HepG2 (cell line): ENCODE results near the gene PPP2R5B. TPM values are rescaled to one million over a fixed set of nuclear protein-coding genes. Genes with fewer than 3 reads are reported as not detected.
A peak's percentile ranks its signal among the peaks of the same experiment; 100 is the strongest.

Experiments
- BCL6 ChIP-seq: IDR thresholded peaks from 2 replicates; pipeline ENCODE4 v1.6.1; 2016; ENCODE audit warnings: missing genetic modification reagents, missing compliant biosample characterization
- CTCF ChIP-seq: sonication (generic); formaldehyde crosslinking; IDR thresholded peaks from 2 replicates; pipeline ENCODE4 v1.5.0; 2020; ENCODE audit warnings: mild to moderate bottlenecking, missing genetic modification reagents, moderate library complexity
- EEA1 ChIP-seq: sonication (generic); formaldehyde crosslinking; IDR thresholded peaks from 2 replicates; pipeline ENCODE4 v1.5.1; 2020; ENCODE audit warnings: mild to moderate bottlenecking, missing genetic modification reagents, borderline replicate concordance
- GATAD1 ChIP-seq: IDR thresholded peaks from 2 replicates; pipeline ENCODE4 v1.6.1; 2016; ENCODE audit warnings: missing genetic modification reagents, missing compliant biosample characterization
- HMG20A ChIP-seq: IDR thresholded peaks from 2 replicates; pipeline ENCODE4 v1.6.1; 2016; ENCODE audit warnings: borderline replicate concordance
- HOXD1 ChIP-seq: sonication (generic); formaldehyde crosslinking; IDR thresholded peaks from 2 replicates; pipeline ENCODE4 v1.5.0; 2020; ENCODE audit warnings: missing genetic modification reagents
- KMT2B ChIP-seq: IDR thresholded peaks from 2 replicates; pipeline ENCODE4 v1.6.1; 2016; ENCODE audit warnings: missing genetic modification reagents, missing compliant biosample characterization
- LRRFIP1 ChIP-seq: sonication (generic); formaldehyde crosslinking; conservative IDR thresholded peaks from 2 replicates; pipeline ENCODE4 v1.4.0; 2020; ENCODE audit warnings: missing genetic modification reagents
- NFYB ChIP-seq: sonication (generic); formaldehyde crosslinking; IDR thresholded peaks from 2 replicates; pipeline ENCODE4 v1.4.0; 2020; ENCODE audit warnings: missing genetic modification reagents
- RFXANK ChIP-seq: IDR thresholded peaks from 2 replicates; pipeline ENCODE4 v1.6.1; 2016
- SP140L ChIP-seq: sonication (generic); formaldehyde crosslinking; IDR thresholded peaks from 2 replicates; pipeline ENCODE4 v1.4.0; 2020; ENCODE audit warnings: missing genetic modification reagents, borderline replicate concordance
- SSRP1 ChIP-seq: IDR thresholded peaks from 2 replicates; pipeline ENCODE4 v1.6.1; 2016; ENCODE audit warnings: control low read depth
- TSC22D2 ChIP-seq: sonication (generic); formaldehyde crosslinking; IDR thresholded peaks from 2 replicates; pipeline ENCODE4 v1.5.1; 2020; ENCODE audit warnings: missing genetic modification reagents, mild to moderate bottlenecking, borderline replicate concordance
- ZBTB3 ChIP-seq: sonication (generic); formaldehyde crosslinking; IDR thresholded peaks from 2 replicates; pipeline ENCODE4 v1.4.0; 2020; ENCODE audit warnings: low read depth, mild to moderate bottlenecking, moderate library complexity, missing genetic modification reagents, borderline replicate concordance
- ZBTB7B ChIP-seq: sonication (generic); formaldehyde crosslinking; IDR thresholded peaks from 2 replicates; pipeline ENCODE4 v1.4.0; 2020; ENCODE audit warnings: missing genetic modification reagents
- ZBTB8A ChIP-seq: sonication (generic); formaldehyde crosslinking; IDR thresholded peaks from 2 replicates; pipeline ENCODE4 v1.4.0; 2020; ENCODE audit warnings: mild to moderate bottlenecking, low read depth, missing genetic modification reagents, borderline replicate concordance
- ZFP62 ChIP-seq: sonication (generic); formaldehyde crosslinking; IDR thresholded peaks from 2 replicates; pipeline ENCODE4 v1.4.0; 2020; ENCODE audit warnings: missing genetic modification reagents
- ZNF180 ChIP-seq: sonication (generic); formaldehyde crosslinking; IDR thresholded peaks from 2 replicates; pipeline ENCODE4 v1.4.0; 2020; ENCODE audit warnings: low read depth, missing genetic modification reagents, borderline replicate concordance
- ZNF225 ChIP-seq: sonication (generic); formaldehyde crosslinking; IDR thresholded peaks from 2 replicates; pipeline ENCODE4 v1.4.0; 2020; ENCODE audit warnings: mild to moderate bottlenecking, missing genetic modification reagents
- ZNF3 ChIP-seq: IDR thresholded peaks from 2 replicates; pipeline ENCODE4 v1.7.0; 2017; ENCODE audit warnings: inconsistent platforms
- ZNF326 ChIP-seq: sonication (generic); formaldehyde crosslinking; IDR thresholded peaks from 2 replicates; pipeline ENCODE4 v1.4.0; 2020; ENCODE audit warnings: missing genetic modification reagents, borderline replicate concordance
- ZNF34 ChIP-seq: sonication (generic); formaldehyde crosslinking; IDR thresholded peaks from 2 replicates; pipeline ENCODE4 v1.4.0; 2020; ENCODE audit warnings: mild to moderate bottlenecking, missing genetic modification reagents, borderline replicate concordance
- ZNF652 ChIP-seq: IDR thresholded peaks from 2 replicates; pipeline ENCODE4 v1.6.1; 2016; ENCODE audit warnings: low read depth, borderline replicate concordance
- ZNF691 ChIP-seq: sonication (generic); formaldehyde crosslinking; IDR thresholded peaks from 2 replicates; pipeline ENCODE4 v1.4.0; 2020; ENCODE audit warnings: missing genetic modification reagents, low read depth, mild to moderate bottlenecking, borderline replicate concordance
- ZNF7 ChIP-seq: IDR thresholded peaks from 2 replicates; pipeline ENCODE4 v1.6.1; 2016; ENCODE audit warnings: missing biosample characterization, missing genetic modification reagents
- ZNF780A ChIP-seq: sonication (generic); formaldehyde crosslinking; IDR thresholded peaks from 2 replicates; pipeline ENCODE4 v1.8.0; 2022; ENCODE audit warnings: mild to moderate bottlenecking, missing genetic modification reagents, moderate library complexity
- ZNF816 ChIP-seq: sonication (generic); formaldehyde crosslinking; IDR thresholded peaks from 2 replicates; pipeline ENCODE4 v1.8.0; 2022; ENCODE audit warnings: missing genetic modification reagents, mild to moderate bottlenecking, borderline replicate concordance
- ZNF879 ChIP-seq: sonication (generic); formaldehyde crosslinking; IDR thresholded peaks from 2 replicates; pipeline ENCODE4 v1.8.1; 2023; ENCODE audit warnings: missing genetic modification reagents
- ZNF891 ChIP-seq: sonication (generic); formaldehyde crosslinking; IDR thresholded peaks from 2 replicates; pipeline ENCODE4 v1.5.0; 2020; ENCODE audit warnings: mild to moderate bottlenecking, missing genetic modification reagents
- polyA plus RNA-seq, 8 experiments: library from polyadenylated mRNA; depleted of rRNA in 3 of 8; stranded (reverse) in 7 of 8; unstranded in 1 of 8; fragments of >200 nt; fragmentation: Illumina TruSeq in 4 of 8; extraction: Trizol in 4 of 8; gene quantifications; 2 replicates each; pipeline versions ENCODE4 v1.2.1 to v1.2.3, GENCODE V29; 2011 to 2016; ENCODE audit warnings: low read depth in 4 of 8, missing spikeins in 1 of 8, mixed read lengths in 1 of 8; ENCODE audit not compliant: insufficient read depth in 1 of 8
- total RNA-seq, 5 experiments: library from RNA; depleted of rRNA; stranded (reverse); fragments of >200 nt; fragmentation: Illumina TruSeq; extraction: Trizol; gene quantifications; 2 replicates each; pipeline ENCODE4 v1.2.3, GENCODE V29; 2016; ENCODE audit warnings: low read depth in 1 of 5

PPP2R5B gene
- total and polyA plus RNA-seq, 2 of the 13 experiments (the other 11 are each of a cell fraction or from before 2014, with no cell fraction given) = 2.3 to 8.3 TPM

GRCh38 chr11:64888729-64889511 is 35.6 kb upstream of the PPP2R5B start (continued):
- TF ChIP-seq EEA1 (CRISPR knock-in tag) (no peak), ZNF891 (CRISPR knock-in tag) (peak; percentile 44; the same call in 1 of the 2 replicates), ZNF780A (no peak), KMT2B (CRISPR knock-in tag) (no peak), ZNF879 (CRISPR knock-in tag) (no peak), ZBTB7B (no peak; the same call in 1 of the 2 replicates), ZNF652 (no peak), ZFP62 (CRISPR knock-in tag) (no peak), TSC22D2 (CRISPR knock-in tag) (no peak), GATAD1 (0 out of 2 replicates have a peak, but pooled peaks have one; percentile 2), NFYB (CRISPR knock-in tag) (no peak), ZNF34 (CRISPR knock-in tag) (no peak), ZBTB8A (no peak), ZNF691 (CRISPR knock-in tag) (peak; percentile 72; the same call in 1 of the 2 replicates), ZNF180 (CRISPR knock-in tag) (no peak), RFXANK (CRISPR knock-in tag) (no peak), SSRP1 (CRISPR knock-in tag) (no peak), HMG20A (CRISPR knock-in tag) (no peak), ZBTB3 (no peak), ZNF225 (CRISPR knock-in tag) (no peak), ZNF3 (no peak), SP140L (CRISPR knock-in tag) (no peak), ZNF816 (CRISPR knock-in tag) (no peak), LRRFIP1 (CRISPR knock-in tag) (no peak), CTCF (CRISPR knock-in tag) (no peak), HOXD1 (CRISPR knock-in tag) (no peak), ZNF7 (no peak), ZNF326 (CRISPR knock-in tag) (no peak), BCL6 (CRISPR knock-in tag) (no peak)
